ENCODE data around the gene ARMC6.
"Not testable (repeated sequence)": the region's sequence is repeated elsewhere in the genome, so short reads cannot be mapped to it uniquely, and the experiment has no call there.

ARMC6 gene

GRCh38 chr19:19078801-19079200 lies 45.4 kb downstream of the ARMC6 start:
- no peak for DNase-seq

- DNase-seq: no peak
Observed at GRCh38 chr19:19079571-19079970, 46.2 kb downstream of the ARMC6 start.

GRCh38 chr19:19081642-19082151 lies 48.3 kb downstream of the ARMC6 start:
- DNase-seq: no peak

- DNase-seq: no peak
Observed at GRCh38 chr19:19083413-19084178, 50.2 kb downstream of the ARMC6 start.

- DNase-seq: no peak
Observed at GRCh38 chr19:19087676-19088075, 54.3 kb downstream of the ARMC6 start.

GRCh38 chr19:19094513-19094912 lies 61.1 kb downstream of the ARMC6 start:
- no peak for DNase-seq

GRCh38 chr19:19095691-19096090 lies 62.3 kb downstream of the ARMC6 start:
- DNase-seq: no peak

- DNase-seq: no peak
Observed at GRCh38 chr19:19096641-19097627, 63.5 kb downstream of the ARMC6 start.

- no peak for DNase-seq
Observed at GRCh38 chr19:19098084-19098702, 64.8 kb downstream of the ARMC6 start.

GRCh38 chr19:19098703-19099632 lies 65.6 kb downstream of the ARMC6 start:
- no peak for DNase-seq

- no peak for DNase-seq
Observed at GRCh38 chr19:19101540-19101939, 68.1 kb downstream of the ARMC6 start.

GRCh38 chr19:19102566-19102965 lies 69.2 kb downstream of the ARMC6 start:
- DNase-seq: not testable (repeated sequence)

- no peak for DNase-seq
Observed at GRCh38 chr19:19103167-19103566, 69.8 kb downstream of the ARMC6 start.

GRCh38 chr19:19105365-19106055 lies 72.1 kb downstream of the ARMC6 start:
- DNase-seq: no peak

- DNase-seq: no peak
Observed at GRCh38 chr19:19106056-19106551, 72.7 kb downstream of the ARMC6 start.

GRCh38 chr19:19106938-19107337 lies 73.5 kb downstream of the ARMC6 start:
- DNase-seq: not testable (repeated sequence)

- DNase-seq: no peak
Observed at GRCh38 chr19:19107654-19108053, 74.3 kb downstream of the ARMC6 start.
